H1 (cell line): ENCODE measurements around the gene S100PBP. TPM values are rescaled to one million over a fixed set of nuclear protein-coding genes. Genes with fewer than 3 reads are reported as not detected.

ENCODE experiments used
- CTCF ChIA-PET: fragments of 300-600 bp; sonication (Branson Sonifier 250); formaldehyde crosslinking; loops from one replicate; lab custom pipeline; 2021; ENCODE audit not compliant: partially characterized antibody; lab: Charles Lee
- POLR2A ChIA-PET: fragments of 300-600 bp; sonication (Branson Sonifier 250); formaldehyde crosslinking; loops from one replicate; lab custom pipeline; 2021; ENCODE audit warnings: inconsistent platforms; ENCODE audit not compliant: partially characterized antibody; lab: Charles Lee
- DNase-seq, 2 experiments: peaks; one replicate each; pipeline versions ENCODE4 v3.0.0 to v3.0.0-alpha.2; 2010 to 2022; ENCODE audit warnings: low spot score in 2 of 2, low read depth in 1 of 2, mixed read lengths in 1 of 2
- FAIRE-seq: peaks from 2 replicates; lab custom pipeline; 2011; peaks lifted over from hg19 to GRCh38; lab: Jason Lieb, UNC
- H2AFZ ChIP-seq: 2 replicates; pipeline ENCODE4 v1.8.1; 2012; ENCODE audit warnings: low read length, inconsistent platforms
- H2AK5ac ChIP-seq: 2 replicates; pipeline ENCODE4 v1.6.1; 2013; ENCODE audit warnings: low read depth, low read length
- H2BK120ac ChIP-seq: replicated peaks from 2 replicates; pipeline ENCODE3; 2013; ENCODE audit warnings: low read depth, low read length, inconsistent platforms
- H2BK12ac ChIP-seq: 2 replicates; pipeline ENCODE4 v1.6.1; 2013; ENCODE audit warnings: low read depth, low read length
- H2BK15ac ChIP-seq: 2 replicates; pipeline ENCODE4 v1.6.1; 2013; ENCODE audit warnings: low read length
- H2BK20ac ChIP-seq: 2 replicates; pipeline ENCODE4 v1.6.1; 2013; ENCODE audit warnings: low read length
- H2BK5ac ChIP-seq: 2 replicates; pipeline ENCODE4 v1.6.1; 2013; ENCODE audit warnings: low read depth, low read length
- H3K14ac ChIP-seq: 2 replicates; pipeline ENCODE4 v1.6.1; 2013; ENCODE audit warnings: inconsistent platforms; ENCODE audit not compliant: insufficient read length
- H3K18ac ChIP-seq: 2 replicates; pipeline ENCODE4 v1.6.1; 2013; ENCODE audit warnings: low read length; ENCODE audit errors: extremely low read depth
- H3K23ac ChIP-seq: 2 replicates; pipeline ENCODE4 v1.6.1; 2013; ENCODE audit warnings: inconsistent platforms; ENCODE audit not compliant: insufficient read length
- H3K23me2 ChIP-seq: 2 replicates; pipeline ENCODE4 v1.6.1; 2013; ENCODE audit warnings: low read depth, low read length
- H3K27ac ChIP-seq: 2 replicates; pipeline ENCODE4 v1.6.1; 2011; ENCODE audit warnings: low read depth, low read length, inconsistent platforms
- H3K27me3 ChIP-seq, 4 experiments: replicated peaks in 1 of 4; 1 replicate in 1 of 4; 2 replicates in 3 of 4; pipeline versions ENCODE4 v1.6.1 to v1.8.1; 2011 to 2013; ENCODE audit warnings: low read length in 3 of 4, mild to moderate bottlenecking in 3 of 4, inconsistent platforms in 2 of 4, mixed read lengths in 2 of 4, moderate library complexity in 1 of 4; ENCODE audit not compliant: control insufficient read depth in 3 of 4, insufficient read depth in 3 of 4; ENCODE audit errors: extremely low read depth in 1 of 4
- H3K36me3 ChIP-seq, 4 experiments: 2 replicates each; pipeline versions ENCODE4 v1.6.1 to v1.8.1; 2011 to 2013; ENCODE audit warnings: mild to moderate bottlenecking in 4 of 4, low read length in 3 of 4, moderate library complexity in 2 of 4, control low read depth in 1 of 4, inconsistent platforms in 1 of 4; ENCODE audit not compliant: insufficient read depth in 4 of 4, control insufficient read depth in 2 of 4
- H3K4ac ChIP-seq: replicated peaks from 2 replicates; pipeline ENCODE3; 2013; ENCODE audit warnings: low read length, low read depth, mixed read lengths, inconsistent platforms; ENCODE audit not compliant: insufficient read length
- H3K4me1 ChIP-seq, 4 experiments: replicated peaks in 1 of 4; 1 replicate in 1 of 4; 2 replicates in 3 of 4; pipeline versions ENCODE4 v1.6.1 to v1.8.1; 2011 to 2013; ENCODE audit warnings: low read length in 3 of 4, inconsistent platforms in 2 of 4, mixed read lengths in 1 of 4; ENCODE audit not compliant: insufficient read depth in 4 of 4, control insufficient read depth in 3 of 4
- H3K4me2 ChIP-seq, 2 experiments: 2 replicates each; pipeline versions ENCODE4 v1.6.1 to v1.8.1; 2011 to 2013; ENCODE audit warnings: low read depth in 2 of 2, low read length in 2 of 2, control low read depth in 1 of 2, inconsistent platforms in 1 of 2, mild to moderate bottlenecking in 1 of 2; ENCODE audit not compliant: insufficient read depth in 1 of 2
- H3K4me3 ChIP-seq, 4 experiments: fragments of 200-600, 300-600 bp in 1 of 4; sonication (generic), shearing (Covaris generic), sonication (Bioruptor Twin) in 1 of 4; 2 replicates each; pipeline versions ENCODE4 v1.5.1 to v1.8.1; 2011 to 2016; ENCODE audit warnings: low read length in 4 of 4, low read depth in 3 of 4, control low read depth in 2 of 4, inconsistent platforms in 2 of 4, mild to moderate bottlenecking in 2 of 4, mixed read lengths in 1 of 4, moderate library complexity in 1 of 4; ENCODE audit not compliant: insufficient read depth in 2 of 4; ENCODE audit errors: extremely low read depth in 1 of 4
- H3K56ac ChIP-seq: replicated peaks from 2 replicates; pipeline ENCODE3; 2013; ENCODE audit warnings: low read depth, mild to moderate bottlenecking, mixed read lengths, low read length, inconsistent platforms; ENCODE audit not compliant: insufficient read length
- H3K79me1 ChIP-seq: 2 replicates; pipeline ENCODE4 v1.6.1; 2013; ENCODE audit warnings: low read depth, low read length, control low read depth
- H3K79me2 ChIP-seq, 2 experiments: 2 replicates each; pipeline versions ENCODE4 v1.6.1 to v1.8.1; 2012 to 2013; ENCODE audit warnings: low read length in 2 of 2, mild to moderate bottlenecking in 2 of 2, inconsistent platforms in 1 of 2; ENCODE audit not compliant: insufficient read depth in 2 of 2, control insufficient read depth in 1 of 2
- H3K9ac ChIP-seq, 4 experiments: replicated peaks in 1 of 4; 1 replicate in 1 of 4; 2 replicates in 3 of 4; pipeline versions ENCODE4 v1.6.1 to v1.8.1; 2011 to 2013; ENCODE audit warnings: low read depth in 3 of 4, low read length in 3 of 4, control low read depth in 2 of 4, mild to moderate bottlenecking in 2 of 4, moderate library complexity in 2 of 4, inconsistent platforms in 1 of 4; ENCODE audit errors: extremely low read depth in 1 of 4
- H3K9me3 ChIP-seq, 2 experiments: 2 replicates each; pipeline versions ENCODE4 v1.6.1 to v1.8.1; 2012 to 2013; ENCODE audit warnings: mild to moderate bottlenecking in 2 of 2, moderate library complexity in 2 of 2, control low read depth in 1 of 2, inconsistent platforms in 1 of 2, low read depth in 1 of 2, low read length in 1 of 2, mixed read lengths in 1 of 2; ENCODE audit not compliant: insufficient read depth in 2 of 2
- H4K20me1 ChIP-seq, 2 experiments: replicated peaks in 1 of 2; 2 replicates each; pipeline versions ENCODE3 to v1.8.1; 2011 to 2013; ENCODE audit warnings: inconsistent platforms in 2 of 2, low read length in 2 of 2, mild to moderate bottlenecking in 1 of 2; ENCODE audit not compliant: insufficient read depth in 2 of 2, control insufficient read depth in 1 of 2
- H4K5ac ChIP-seq: 2 replicates; pipeline ENCODE4 v1.6.1; 2013; ENCODE audit warnings: low read length, low read depth, mixed read lengths, inconsistent platforms; ENCODE audit not compliant: insufficient read length
- H4K8ac ChIP-seq: 2 replicates; pipeline ENCODE4 v1.8.0; 2013; ENCODE audit warnings: mild to moderate bottlenecking, moderate library complexity, low read length, inconsistent platforms; ENCODE audit not compliant: insufficient read depth; ENCODE audit errors: extremely low read depth
- H4K91ac ChIP-seq: replicated peaks from 2 replicates; pipeline ENCODE3; 2013; ENCODE audit warnings: low read length, mixed read lengths, inconsistent platforms; ENCODE audit not compliant: insufficient read length
- CHD2 ChIP-seq: IDR thresholded peaks from 2 replicates; pipeline ENCODE4 v1.6.1; 2012; ENCODE audit warnings: low read length, improper control_type of control experiment
- NRF1 ChIP-seq: IDR thresholded peaks from 2 replicates; pipeline ENCODE4 v1.6.1; 2011; ENCODE audit warnings: mild to moderate bottlenecking, low read depth, low read length, improper control_type of control experiment
- RBBP5 ChIP-seq: IDR thresholded peaks from 2 replicates; pipeline ENCODE4 v1.7.1; 2012; ENCODE audit warnings: low read depth, mild to moderate bottlenecking, inconsistent platforms, low read length, moderate library complexity, borderline replicate concordance
- RFX5 ChIP-seq: IDR thresholded peaks from 2 replicates; pipeline ENCODE4 v1.6.1; 2011; ENCODE audit warnings: low read depth, low read length, improper control_type of control experiment, borderline replicate concordance
- WGBS, 2 experiments: shearing (Covaris generic) in 1 of 2; methylation state at CpG; one replicate each; pipeline versions ENCODE4 v1.1.6 to v1.1.7; 2013 to 2015; ENCODE audit warnings: low lambda C conversion rate in 2 of 2, mixed read lengths in 2 of 2, inconsistent platforms in 1 of 2, low coverage in 1 of 2, missing lambda C conversion rate in 1 of 2; ENCODE audit not compliant: insufficient replicate concordance in 2 of 2, insufficient coverage in 1 of 2, insufficient read length in 1 of 2; ENCODE audit errors: extremely low coverage in 1 of 2, missing lambda C conversion rate in 1 of 2; 5-methylcytosine and 5-hydroxymethylcytosine counted together
- polyA plus RNA-seq, 7 experiments: library from polyadenylated mRNA; depleted of rRNA in 3 of 7; stranded (reverse) in 5 of 7; unstranded in 2 of 7; fragments of >200 nt in 5 of 7; fragments of 200-250 nt in 2 of 7; gene quantifications; 1 replicate in 5 of 7; 2 replicates in 1 of 7; 4 replicates in 1 of 7; pipeline versions ENCODE4 v1.2.1 to v1.2.3, GENCODE V29; 2011 to 2013; ENCODE audit warnings: missing spikeins in 2 of 7, mixed read lengths in 2 of 7
- total RNA-seq: library from RNA; stranded (reverse); fragmentation: NEBNext Ultra II Directional; extraction: Animal tissue kit (Norgen Biotek cat#: 25700); gene quantifications from 2 replicates; pipeline ENCODE4 v1.2.1, GENCODE V29; 2021

The S100PBP gene
- total and polyA plus RNA-seq, 2 of the 8 experiments (the other 6 are each of a cell fraction or from before 2014, with no cell fraction given): 43.8 to 68.3 TPM

DNA sequence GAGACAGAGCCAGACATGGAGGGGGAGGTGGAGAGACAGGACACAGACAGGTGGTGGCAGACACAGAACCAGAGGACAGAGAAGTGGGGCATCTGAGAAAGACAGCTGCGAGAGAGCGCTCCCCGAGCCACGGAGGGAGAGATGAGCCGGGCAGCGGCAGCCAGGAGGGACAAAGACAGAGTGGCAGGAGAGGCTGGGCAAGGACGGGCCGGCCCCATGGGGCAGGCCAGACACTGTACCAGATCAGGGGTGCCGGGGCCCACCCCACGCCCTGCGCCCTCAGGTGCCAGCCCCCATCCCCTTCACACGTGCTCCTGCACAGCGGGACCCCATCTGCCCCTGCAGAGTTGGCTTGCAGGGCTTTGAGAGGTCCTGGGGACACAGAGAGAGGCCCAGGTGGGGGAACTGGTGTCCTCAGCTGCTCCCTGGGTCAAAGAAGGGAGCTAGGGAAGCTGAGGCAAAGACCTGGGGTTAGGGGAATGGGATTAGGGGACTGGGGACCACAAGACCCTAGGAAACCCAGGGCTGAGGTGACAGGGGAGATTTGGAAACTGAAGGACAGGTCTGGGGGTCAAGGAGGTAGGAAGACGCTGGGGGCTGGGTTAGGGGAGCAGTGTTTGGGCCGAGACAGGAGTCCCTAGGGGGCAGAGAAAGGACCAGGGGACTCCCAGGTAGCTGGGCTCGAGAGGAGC, 52.6 kb downstream of the S100PBP start:
- ChIA-PET CTCF (interaction anchor here (0.6 to 19.0 kb wide), 3 partner anchors 13 to 1844 kb away, joined by 3 to 382 read pairs (median 5); partner anchors contain the start of gene HPCA), POLR2A (interaction anchor here (0.6 to 3.0 kb wide), 5 partner anchors 11 to 157 kb away, joined by 3 to 10 read pairs (median 5); partner anchors contain the start of genes S100PBP and YARS1)
- no peak overlapping the region for H2BK12ac ChIP-seq
- peaks cover 0 to 2% of the 10 kb centered on the region in 2 experiments for H4K20me1 ChIP-seq
- no peak overlapping the region for H2BK5ac ChIP-seq
- no peaks in the 10 kb centered on the region; a peak in 1 of 8 replicates for H3K36me3 ChIP-seq
- H4K5ac ChIP-seq: no peak overlapping the region
- H2AFZ ChIP-seq: no peak overlapping the region
- H3K4ac ChIP-seq: no peak overlapping the region
- peak overlapping the region; percentile 32; the same call in 1 of the 2 replicates for H3K18ac ChIP-seq
- H3K79me1 ChIP-seq: no peaks in the 10 kb centered on the region
- no peak overlapping the region for H2AK5ac ChIP-seq
- no peak for FAIRE-seq
- DNase-seq: peak in 1 of 2 experiments; percentile 61
- peaks cover 6% of the 10 kb centered on the region; the same call in 1 of the 2 replicates for H3K23me2 ChIP-seq
- H3K23ac ChIP-seq: no peak overlapping the region
- no peak overlapping the region for H2BK20ac ChIP-seq
- H3K4me3 ChIP-seq: peak overlapping the region; percentile 23 to 61 (median 31); a peak in 7 of 8 replicates
- no peak overlapping the region for H3K9ac ChIP-seq
- peak overlapping the region; percentile 57 to 73 for H3K4me2 ChIP-seq
- no peak overlapping the region for H4K91ac ChIP-seq
- 39% methylated on average over 12 of the region's 16 CpGs; no CpG with 5 or more reads in 1 of the 2 experiments for WGBS, 2 experiments
- H3K56ac ChIP-seq: no peak overlapping the region
- H2BK120ac ChIP-seq: no peak overlapping the region
- no peaks in the 10 kb centered on the region for H3K79me2 ChIP-seq
- H2BK15ac ChIP-seq: peak overlapping the region; percentile 46; the same call in 1 of the 2 replicates
- no peak overlapping the region for H4K8ac ChIP-seq
- H3K14ac ChIP-seq: no peak overlapping the region
- no peak for TF ChIP-seq RFX5
- no peak for TF ChIP-seq CHD2
- TF ChIP-seq RBBP5: 0 out of 2 replicates have a peak, but pooled peaks have one; percentile 34
- no peak for TF ChIP-seq NRF1
- peaks cover 3 to 23% (median 18%) of the 10 kb centered on the region in 4 experiments for H3K4me1 ChIP-seq
- no peaks in the 10 kb centered on the region for H3K9me3 ChIP-seq
- H3K27me3 ChIP-seq: peaks cover 6 to 35% (median 28%) of the 10 kb centered on the region in 4 experiments
- H3K27ac ChIP-seq: no peak overlapping the region
